Measurements from ENCODE around the gene MYL11.

MYL11 gene

DNA sequence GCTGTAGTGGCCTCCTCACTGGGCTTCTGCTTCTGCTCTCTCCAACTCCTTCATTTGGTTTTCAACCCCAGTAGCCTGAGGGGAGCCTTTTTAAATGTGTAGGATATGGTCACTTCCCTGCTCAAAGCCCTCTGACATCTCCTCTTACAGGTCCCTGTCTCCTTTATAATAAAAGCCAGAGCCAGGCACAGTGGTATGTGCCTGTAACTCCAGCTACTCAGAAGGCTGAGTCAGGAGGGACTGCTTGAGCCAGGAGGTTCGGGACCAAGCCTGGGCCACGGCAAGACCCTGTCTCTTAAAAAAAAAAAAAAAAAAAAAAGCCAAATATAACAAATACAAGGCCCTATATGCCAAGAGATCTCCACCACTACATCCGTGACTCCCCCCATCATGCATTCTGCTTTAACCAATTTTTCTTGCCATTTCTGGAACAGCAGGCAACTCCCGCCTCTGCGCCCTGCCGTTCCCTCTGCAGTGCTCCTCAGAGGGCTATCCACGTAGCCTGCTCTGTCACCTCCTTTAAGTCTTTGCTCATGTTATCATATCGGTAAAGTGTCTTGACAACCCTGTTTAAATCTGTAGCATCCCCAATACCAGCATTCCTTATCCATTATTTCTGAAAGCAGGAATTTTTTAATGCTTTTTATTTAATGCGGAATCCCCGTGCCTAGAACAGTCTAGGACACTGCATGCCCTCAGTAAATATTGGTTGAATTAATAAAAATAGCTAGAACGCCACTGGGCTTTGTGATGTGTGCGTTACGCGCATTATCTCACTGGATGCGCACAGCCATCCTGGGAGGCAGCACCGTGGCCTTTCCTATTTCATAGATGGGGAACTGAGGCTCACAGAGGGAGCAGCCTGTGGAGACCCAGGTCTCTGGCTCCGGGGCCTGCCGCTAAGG lies 42.3 kb downstream of the MYL11 start:
- no peak for DNase-seq (ENCODE audit: low read depth in 1 of 2, low spot score in 1 of 2)
- Histone ChIP-seq H3K27ac (replicated peaks) (no peak overlapping the region), H3K27me3 (ENCODE audit: insufficient read depth, poor library complexity, severe bottlenecking) (no peaks in the 10 kb centered on the region), H3K4me3 (replicated peaks; ENCODE audit: insufficient read depth, low read length) (peak overlapping the region; percentile 52)
- TF ChIP-seq, protein P1, sequence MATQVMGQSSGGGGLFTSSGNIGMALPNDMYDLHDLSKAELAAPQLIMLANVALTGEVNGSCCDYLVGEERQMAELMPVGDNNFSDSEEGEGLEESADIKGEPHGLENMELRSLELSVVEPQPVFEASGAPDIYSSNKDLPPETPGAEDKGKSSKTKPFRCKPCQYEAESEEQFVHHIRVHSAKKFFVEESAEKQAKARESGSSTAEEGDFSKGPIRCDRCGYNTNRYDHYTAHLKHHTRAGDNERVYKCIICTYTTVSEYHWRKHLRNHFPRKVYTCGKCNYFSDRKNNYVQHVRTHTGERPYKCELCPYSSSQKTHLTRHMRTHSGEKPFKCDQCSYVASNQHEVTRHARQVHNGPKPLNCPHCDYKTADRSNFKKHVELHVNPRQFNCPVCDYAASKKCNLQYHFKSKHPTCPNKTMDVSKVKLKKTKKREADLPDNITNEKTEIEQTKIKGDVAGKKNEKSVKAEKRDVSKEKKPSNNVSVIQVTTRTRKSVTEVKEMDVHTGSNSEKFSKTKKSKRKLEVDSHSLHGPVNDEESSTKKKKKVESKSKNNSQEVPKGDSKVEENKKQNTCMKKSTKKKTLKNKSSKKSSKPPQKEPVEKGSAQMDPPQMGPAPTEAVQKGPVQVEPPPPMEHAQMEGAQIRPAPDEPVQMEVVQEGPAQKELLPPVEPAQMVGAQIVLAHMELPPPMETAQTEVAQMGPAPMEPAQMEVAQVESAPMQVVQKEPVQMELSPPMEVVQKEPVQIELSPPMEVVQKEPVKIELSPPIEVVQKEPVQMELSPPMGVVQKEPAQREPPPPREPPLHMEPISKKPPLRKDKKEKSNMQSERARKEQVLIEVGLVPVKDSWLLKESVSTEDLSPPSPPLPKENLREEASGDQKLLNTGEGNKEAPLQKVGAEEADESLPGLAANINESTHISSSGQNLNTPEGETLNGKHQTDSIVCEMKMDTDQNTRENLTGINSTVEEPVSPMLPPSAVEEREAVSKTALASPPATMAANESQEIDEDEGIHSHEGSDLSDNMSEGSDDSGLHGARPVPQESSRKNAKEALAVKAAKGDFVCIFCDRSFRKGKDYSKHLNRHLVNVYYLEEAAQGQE (IDR thresholded peaks at IDR 0.05; ENCODE audit: insufficient replicate concordance, low read depth), result no peak
- TF ChIP-seq, protein P2, sequence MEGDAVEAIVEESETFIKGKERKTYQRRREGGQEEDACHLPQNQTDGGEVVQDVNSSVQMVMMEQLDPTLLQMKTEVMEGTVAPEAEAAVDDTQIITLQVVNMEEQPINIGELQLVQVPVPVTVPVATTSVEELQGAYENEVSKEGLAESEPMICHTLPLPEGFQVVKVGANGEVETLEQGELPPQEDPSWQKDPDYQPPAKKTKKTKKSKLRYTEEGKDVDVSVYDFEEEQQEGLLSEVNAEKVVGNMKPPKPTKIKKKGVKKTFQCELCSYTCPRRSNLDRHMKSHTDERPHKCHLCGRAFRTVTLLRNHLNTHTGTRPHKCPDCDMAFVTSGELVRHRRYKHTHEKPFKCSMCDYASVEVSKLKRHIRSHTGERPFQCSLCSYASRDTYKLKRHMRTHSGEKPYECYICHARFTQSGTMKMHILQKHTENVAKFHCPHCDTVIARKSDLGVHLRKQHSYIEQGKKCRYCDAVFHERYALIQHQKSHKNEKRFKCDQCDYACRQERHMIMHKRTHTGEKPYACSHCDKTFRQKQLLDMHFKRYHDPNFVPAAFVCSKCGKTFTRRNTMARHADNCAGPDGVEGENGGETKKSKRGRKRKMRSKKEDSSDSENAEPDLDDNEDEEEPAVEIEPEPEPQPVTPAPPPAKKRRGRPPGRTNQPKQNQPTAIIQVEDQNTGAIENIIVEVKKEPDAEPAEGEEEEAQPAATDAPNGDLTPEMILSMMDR (IDR thresholded peaks at IDR 0.05; ENCODE audit: insufficient read depth, low read length), result no peak
- TF ChIP-seq POLR2AphosphoS5 (IDR thresholded peaks at IDR 0.05; ENCODE audit: low read depth), result no peak
- no peak for TF ChIP-seq SPI1 (IDR thresholded peaks at IDR 0.05; ENCODE audit: borderline replicate concordance, low read depth)
- no peak for TF ChIP-seq GABPA (IDR thresholded peaks at IDR 0.05; ENCODE audit: low read depth)

DNA sequence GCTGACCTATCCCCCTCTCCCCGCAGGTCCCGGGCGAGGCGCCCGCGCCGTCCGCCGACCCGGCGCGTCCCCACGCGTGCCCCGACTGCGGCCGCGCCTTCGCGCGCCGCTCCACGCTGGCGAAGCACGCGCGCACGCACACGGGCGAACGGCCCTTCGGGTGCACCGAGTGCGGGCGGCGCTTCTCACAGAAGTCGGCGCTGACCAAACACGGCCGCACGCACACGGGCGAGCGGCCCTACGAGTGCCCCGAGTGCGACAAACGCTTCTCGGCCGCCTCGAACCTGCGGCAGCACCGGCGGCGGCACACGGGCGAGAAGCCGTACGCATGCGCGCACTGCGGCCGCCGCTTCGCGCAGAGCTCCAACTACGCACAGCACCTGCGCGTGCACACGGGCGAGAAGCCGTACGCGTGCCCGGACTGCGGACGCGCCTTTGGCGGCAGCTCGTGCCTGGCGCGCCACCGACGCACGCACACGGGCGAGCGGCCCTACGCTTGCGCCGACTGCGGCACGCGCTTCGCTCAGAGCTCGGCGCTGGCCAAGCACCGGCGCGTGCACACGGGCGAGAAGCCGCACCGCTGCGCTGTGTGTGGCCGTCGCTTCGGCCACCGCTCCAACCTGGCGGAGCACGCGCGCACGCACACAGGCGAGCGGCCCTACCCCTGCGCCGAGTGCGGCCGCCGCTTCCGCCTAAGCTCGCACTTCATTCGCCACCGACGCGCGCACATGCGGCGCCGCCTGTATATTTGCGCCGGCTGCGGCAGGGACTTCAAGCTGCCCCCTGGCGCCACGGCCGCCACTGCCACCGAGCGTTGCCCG lies 43.1 kb downstream of the MYL11 start:
- peak overlapping the region; percentile 52 for H3K4me3 ChIP-seq (replicated peaks; ENCODE audit: insufficient read depth, low read length)
- H3K27ac ChIP-seq (replicated peaks), result peak overlapping the region; percentile 66
- TF ChIP-seq SPI1 (IDR thresholded peaks at IDR 0.05; ENCODE audit: borderline replicate concordance, low read depth) (peak; percentile 2; the same call in 1 of the 2 replicates), POLR2AphosphoS5 (IDR thresholded peaks at IDR 0.05; ENCODE audit: low read depth) (peak; percentile 61), GABPA (IDR thresholded peaks at IDR 0.05; ENCODE audit: low read depth) (no peak)
- H3K27me3 ChIP-seq (ENCODE audit: insufficient read depth, poor library complexity, severe bottlenecking), result no peaks in the 10 kb centered on the region
- peak; percentile 89 to 96 for DNase-seq (ENCODE audit: low read depth in 1 of 2, low spot score in 1 of 2)

DNA sequence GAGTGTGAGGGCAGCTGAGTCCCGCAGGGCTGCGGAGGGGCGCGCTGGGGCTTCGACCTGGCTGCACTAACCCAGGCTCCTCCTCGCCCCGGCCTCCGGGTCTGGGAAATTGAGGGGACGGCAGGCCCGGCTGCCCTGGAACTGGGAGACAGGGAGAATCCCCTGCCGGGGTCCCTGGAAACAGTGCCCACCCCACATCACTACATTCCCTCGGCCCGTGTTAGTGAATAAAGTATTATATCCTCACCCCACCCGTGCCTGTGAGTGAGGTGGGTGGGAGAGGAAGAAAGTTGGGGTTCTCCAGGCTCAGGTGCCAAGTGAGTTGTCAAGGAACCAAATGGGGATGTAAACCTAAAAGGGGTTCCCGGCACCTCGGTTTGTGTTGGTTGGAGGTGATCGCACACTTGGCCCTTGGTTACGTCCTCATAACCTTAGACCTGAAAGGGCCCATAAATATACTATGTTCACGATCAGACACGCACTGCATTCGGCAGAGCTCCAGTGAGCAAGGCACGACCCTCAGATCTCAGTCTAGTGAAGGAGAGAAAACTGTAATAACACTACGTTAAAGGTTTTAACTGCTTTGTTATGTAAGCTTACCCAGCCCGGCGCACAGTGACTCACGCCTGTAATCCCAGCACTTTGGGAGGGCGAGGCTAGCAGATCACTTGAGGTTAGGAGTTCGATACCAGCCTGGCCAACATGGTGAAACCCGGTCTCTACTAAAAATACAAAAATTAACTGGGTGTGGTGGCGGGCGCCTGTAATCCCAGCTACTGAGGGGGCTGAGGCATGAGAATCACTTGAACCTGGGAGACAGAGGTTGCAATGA lies 44.0 kb downstream of the MYL11 start:
- H3K27me3 ChIP-seq (ENCODE audit: insufficient read depth, poor library complexity, severe bottlenecking), result no peaks in the 10 kb centered on the region
- DNase-seq (ENCODE audit: low read depth in 1 of 2, low spot score in 1 of 2), result peak in 1 of 2 experiments; percentile 18
- H3K4me3 ChIP-seq (replicated peaks; ENCODE audit: insufficient read depth, low read length), result peak overlapping the region; percentile 48
- no peak for TF ChIP-seq GABPA (IDR thresholded peaks at IDR 0.05; ENCODE audit: low read depth)
- TF ChIP-seq, protein P1 (IDR thresholded peaks at IDR 0.05; ENCODE audit: insufficient replicate concordance, low read depth), result no peak
- TF ChIP-seq POLR2AphosphoS5 (IDR thresholded peaks at IDR 0.05; ENCODE audit: low read depth), result no peak
- TF ChIP-seq, protein P2 (IDR thresholded peaks at IDR 0.05; ENCODE audit: insufficient read depth, low read length), result no peak
- TF ChIP-seq SPI1 (IDR thresholded peaks at IDR 0.05; ENCODE audit: borderline replicate concordance, low read depth), result no peak
- peak overlapping the region; percentile 53 for H3K27ac ChIP-seq (replicated peaks)
